ENCODE measurements around the gene TMEM52. TPM values are rescaled to one million over a fixed set of nuclear protein-coding genes. Genes with fewer than 3 reads are reported as not detected.

The TMEM52 gene
- total RNA-seq, 1 donor from 2014 or later, result 0.92 TPM

DNA sequence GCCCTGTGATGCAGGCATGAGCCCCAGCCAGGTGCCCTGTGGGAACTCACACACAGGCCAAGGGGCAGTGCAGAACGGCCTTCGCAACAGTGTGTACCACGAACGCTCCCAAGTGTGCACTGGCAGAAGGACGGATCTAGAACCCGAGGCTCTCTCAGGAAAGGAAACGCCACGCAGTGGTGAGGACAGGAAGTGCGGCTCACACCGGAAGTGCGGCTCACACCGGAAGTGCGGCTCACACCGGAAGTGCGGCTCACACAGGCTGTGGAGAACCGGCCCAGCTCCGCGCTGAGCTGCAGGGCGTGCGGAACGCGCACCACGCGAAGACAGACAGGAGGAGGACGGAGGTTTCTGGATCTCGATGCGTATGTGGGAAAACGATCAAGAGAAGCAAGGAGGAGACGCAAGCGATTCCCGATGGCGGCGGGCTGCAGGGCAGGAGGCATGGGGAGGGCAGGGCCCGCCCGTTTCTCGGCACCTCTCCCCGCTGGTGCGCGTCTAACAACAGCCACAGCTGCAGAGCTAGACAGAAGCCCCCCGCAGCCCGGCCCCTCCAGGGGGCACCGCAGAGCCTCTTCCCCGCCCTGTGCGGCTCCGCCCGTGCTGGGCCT, 35.9 kb upstream of the TMEM52 start:
- no peak overlapping the region for H3K4me3 ChIP-seq (ENCODE audit: low read depth, low read length)
- TF ChIP-seq, protein P1, sequence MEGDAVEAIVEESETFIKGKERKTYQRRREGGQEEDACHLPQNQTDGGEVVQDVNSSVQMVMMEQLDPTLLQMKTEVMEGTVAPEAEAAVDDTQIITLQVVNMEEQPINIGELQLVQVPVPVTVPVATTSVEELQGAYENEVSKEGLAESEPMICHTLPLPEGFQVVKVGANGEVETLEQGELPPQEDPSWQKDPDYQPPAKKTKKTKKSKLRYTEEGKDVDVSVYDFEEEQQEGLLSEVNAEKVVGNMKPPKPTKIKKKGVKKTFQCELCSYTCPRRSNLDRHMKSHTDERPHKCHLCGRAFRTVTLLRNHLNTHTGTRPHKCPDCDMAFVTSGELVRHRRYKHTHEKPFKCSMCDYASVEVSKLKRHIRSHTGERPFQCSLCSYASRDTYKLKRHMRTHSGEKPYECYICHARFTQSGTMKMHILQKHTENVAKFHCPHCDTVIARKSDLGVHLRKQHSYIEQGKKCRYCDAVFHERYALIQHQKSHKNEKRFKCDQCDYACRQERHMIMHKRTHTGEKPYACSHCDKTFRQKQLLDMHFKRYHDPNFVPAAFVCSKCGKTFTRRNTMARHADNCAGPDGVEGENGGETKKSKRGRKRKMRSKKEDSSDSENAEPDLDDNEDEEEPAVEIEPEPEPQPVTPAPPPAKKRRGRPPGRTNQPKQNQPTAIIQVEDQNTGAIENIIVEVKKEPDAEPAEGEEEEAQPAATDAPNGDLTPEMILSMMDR (IDR thresholded peaks at IDR 0.05; ENCODE audit: insufficient read depth, low read length, poor library complexity, severe bottlenecking), result no peak

DNA sequence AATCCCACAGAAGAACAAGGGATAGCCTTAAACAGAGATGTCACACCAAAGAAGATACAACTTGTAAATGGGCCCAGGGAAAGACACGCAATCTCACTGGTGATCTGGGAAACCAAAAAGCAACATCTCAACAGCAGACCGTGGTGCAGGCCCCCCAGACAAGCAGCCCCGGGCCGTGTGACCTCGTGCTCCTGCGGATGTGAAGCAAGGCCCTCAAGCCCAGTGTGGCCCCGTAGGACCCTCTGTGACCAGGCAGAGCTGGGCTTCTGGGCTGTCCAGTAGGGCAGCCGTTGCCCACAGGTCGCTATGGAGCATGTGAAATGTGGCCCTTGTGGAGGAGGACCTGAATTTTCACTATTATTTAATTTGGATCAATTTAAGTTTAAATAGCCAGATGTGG, 34.9 kb upstream of the TMEM52 start:
- no peak for DNase-seq (ENCODE audit: low read depth)
- Histone ChIP-seq H3K27me3 (ENCODE audit: control insufficient read depth, insufficient read depth, low read length) (peaks cover 13% of the 10 kb centered on the region), H3K36me3 (ENCODE audit: control insufficient read depth, insufficient read depth, low read length) (no peaks in the 10 kb centered on the region), H3K4me3 (ENCODE audit: low read depth, low read length) (no peak overlapping the region)
- TF ChIP-seq, protein P1 (IDR thresholded peaks at IDR 0.05; ENCODE audit: insufficient read depth, low read length, poor library complexity, severe bottlenecking), result no peak

More for the DNA sequence above, 35.9 kb upstream of the TMEM52 start:
- Histone ChIP-seq H3K27me3 (ENCODE audit: control insufficient read depth, insufficient read depth, low read length) (peaks cover 16% of the 10 kb centered on the region), H3K36me3 (ENCODE audit: control insufficient read depth, insufficient read depth, low read length) (no peaks in the 10 kb centered on the region)
- no peak for DNase-seq (ENCODE audit: low read depth)

DNA sequence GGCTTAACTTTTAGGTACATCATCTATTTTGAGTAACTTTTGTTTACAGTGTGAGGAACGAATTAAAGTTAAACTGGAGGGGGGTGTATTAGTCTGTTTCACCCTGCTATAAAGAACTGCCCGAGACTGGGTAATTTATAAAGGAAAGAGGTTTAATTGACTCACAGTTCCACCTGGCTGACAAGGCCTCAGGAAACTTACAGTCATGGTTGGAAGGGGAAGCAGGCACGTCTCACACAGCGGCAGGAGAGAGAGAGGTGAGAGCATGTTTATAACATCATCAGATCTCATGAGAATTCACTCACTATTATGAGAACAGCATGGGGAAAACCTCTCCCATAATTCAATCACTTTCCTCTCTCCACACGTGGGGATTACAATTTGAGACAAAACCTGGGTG, 31.9 kb upstream of the TMEM52 start:
- TF ChIP-seq, protein P1 (IDR thresholded peaks at IDR 0.05; ENCODE audit: insufficient read depth, low read length, poor library complexity, severe bottlenecking), result no peak
- Histone ChIP-seq H3K27me3 (ENCODE audit: control insufficient read depth, insufficient read depth, low read length) (peaks cover 2% of the 10 kb centered on the region), H3K36me3 (ENCODE audit: control insufficient read depth, insufficient read depth, low read length) (no peaks in the 10 kb centered on the region), H3K4me3 (ENCODE audit: low read depth, low read length) (no peak overlapping the region)
- DNase-seq (ENCODE audit: low read depth), result no peak

DNA sequence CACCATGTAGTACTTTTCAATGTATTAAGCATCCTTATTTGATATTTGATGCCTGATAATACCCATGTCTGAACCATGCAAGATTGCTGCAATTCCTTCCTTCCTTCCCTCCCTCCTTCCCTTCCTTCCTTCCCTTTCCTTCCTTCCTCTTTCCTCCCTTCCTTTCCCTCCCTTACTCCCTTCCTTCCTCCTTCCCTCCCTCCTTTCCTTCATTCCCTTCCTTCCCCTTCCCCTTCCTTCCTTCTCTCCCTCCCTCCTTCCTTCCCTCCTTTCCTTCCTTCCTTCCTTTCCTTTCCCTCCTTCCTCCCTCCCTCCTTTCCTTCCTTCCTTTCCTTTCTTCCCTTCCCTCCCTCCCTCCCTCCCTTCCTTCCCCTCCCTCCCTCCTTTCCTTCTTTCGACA, 29.7 kb upstream of the TMEM52 start:
- TF ChIP-seq, protein P1 (IDR thresholded peaks at IDR 0.05; ENCODE audit: insufficient read depth, low read length, poor library complexity, severe bottlenecking), result no peak
- DNase-seq (ENCODE audit: low read depth), result no peak

DNA sequence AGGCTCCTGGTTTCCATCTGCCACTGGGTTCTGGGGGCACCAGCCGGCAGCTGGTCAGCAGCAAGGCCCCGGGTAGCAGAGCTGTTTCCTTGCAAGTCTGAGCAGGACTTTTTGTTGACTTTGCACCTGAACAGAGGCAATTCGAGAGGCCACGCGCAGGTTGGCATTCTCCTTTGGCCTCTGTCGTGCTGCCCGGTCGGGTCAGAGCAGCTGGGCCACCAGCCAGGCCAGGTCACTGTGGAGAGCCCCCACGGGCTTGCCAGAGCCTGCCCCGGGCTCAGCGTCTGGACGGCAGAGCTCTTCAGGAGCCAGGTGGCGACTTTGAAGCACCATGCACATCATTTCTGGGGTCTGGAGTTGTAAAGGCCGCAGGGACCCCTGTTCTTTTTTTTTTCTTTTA, 28.4 kb upstream of the TMEM52 start:
- no peak for DNase-seq (ENCODE audit: low read depth)
- Histone ChIP-seq H3K4me3 (ENCODE audit: low read depth, low read length) (no peak overlapping the region), H3K27me3 (ENCODE audit: control insufficient read depth, insufficient read depth, low read length) (peaks cover 4% of the 10 kb centered on the region), H3K36me3 (ENCODE audit: control insufficient read depth, insufficient read depth, low read length) (no peaks in the 10 kb centered on the region)
- TF ChIP-seq, protein P1 (IDR thresholded peaks at IDR 0.05; ENCODE audit: insufficient read depth, low read length, poor library complexity, severe bottlenecking), result no peak

More for the DNA sequence above, 29.7 kb upstream of the TMEM52 start:
- H3K27me3 ChIP-seq (ENCODE audit: control insufficient read depth, insufficient read depth, low read length), result peaks cover 2% of the 10 kb centered on the region
- H3K36me3 ChIP-seq (ENCODE audit: control insufficient read depth, insufficient read depth, low read length), result no peaks in the 10 kb centered on the region
- no peak overlapping the region for H3K4me3 ChIP-seq (ENCODE audit: low read depth, low read length)

DNA sequence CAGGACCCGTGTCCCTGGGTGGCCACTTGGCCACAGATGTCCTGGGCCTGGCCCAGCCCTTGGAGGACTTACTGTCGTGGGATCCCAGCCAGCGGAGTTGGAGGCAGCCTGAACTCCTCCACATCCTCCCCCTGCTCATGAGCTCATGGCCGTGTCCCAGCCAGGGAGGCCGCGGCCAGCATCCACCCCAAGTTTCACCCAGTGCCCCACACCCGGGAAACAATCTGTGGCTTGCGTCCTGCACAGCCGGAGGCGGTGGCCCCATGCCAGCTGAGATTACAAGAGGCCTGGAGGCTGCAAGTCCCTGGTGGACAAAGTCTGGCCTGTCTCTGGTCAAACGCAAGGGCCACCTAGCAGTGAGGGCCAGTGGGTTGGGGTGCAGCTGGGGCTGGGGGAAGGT, 27.5 kb upstream of the TMEM52 start:
- H3K36me3 ChIP-seq (ENCODE audit: control insufficient read depth, insufficient read depth, low read length), result no peaks in the 10 kb centered on the region
- no peak for DNase-seq (ENCODE audit: low read depth)
- H3K27me3 ChIP-seq (ENCODE audit: control insufficient read depth, insufficient read depth, low read length), result peaks cover 8% of the 10 kb centered on the region
- TF ChIP-seq, protein P1 (IDR thresholded peaks at IDR 0.05; ENCODE audit: insufficient read depth, low read length, poor library complexity, severe bottlenecking), result no peak
- no peak overlapping the region for H3K4me3 ChIP-seq (ENCODE audit: low read depth, low read length)

Data from kidney epithelial cell (primary cell).